ENCODE results near the gene CDH23.

DNA sequence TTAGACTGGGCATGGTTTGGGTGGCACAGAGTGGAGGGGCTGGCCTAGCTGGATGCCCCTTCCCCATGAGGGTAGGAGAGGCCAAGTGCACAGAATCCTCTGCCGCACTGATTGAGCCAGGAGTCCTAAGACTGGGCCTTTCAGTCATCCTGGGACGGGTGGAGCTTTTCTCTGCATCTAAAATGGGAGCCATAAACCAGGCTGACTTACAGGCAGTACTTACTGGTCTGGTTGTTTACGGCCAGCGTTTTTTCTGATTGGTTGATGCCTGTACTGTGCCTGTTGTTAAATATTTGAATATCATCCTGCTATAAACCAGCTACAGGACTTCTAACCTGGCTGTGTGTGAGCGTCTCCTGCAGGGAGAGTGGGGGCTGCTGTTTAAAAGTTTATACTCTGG lies 107.8 kb downstream of the CDH23 start:
- TF ChIP-seq, protein P1, sequence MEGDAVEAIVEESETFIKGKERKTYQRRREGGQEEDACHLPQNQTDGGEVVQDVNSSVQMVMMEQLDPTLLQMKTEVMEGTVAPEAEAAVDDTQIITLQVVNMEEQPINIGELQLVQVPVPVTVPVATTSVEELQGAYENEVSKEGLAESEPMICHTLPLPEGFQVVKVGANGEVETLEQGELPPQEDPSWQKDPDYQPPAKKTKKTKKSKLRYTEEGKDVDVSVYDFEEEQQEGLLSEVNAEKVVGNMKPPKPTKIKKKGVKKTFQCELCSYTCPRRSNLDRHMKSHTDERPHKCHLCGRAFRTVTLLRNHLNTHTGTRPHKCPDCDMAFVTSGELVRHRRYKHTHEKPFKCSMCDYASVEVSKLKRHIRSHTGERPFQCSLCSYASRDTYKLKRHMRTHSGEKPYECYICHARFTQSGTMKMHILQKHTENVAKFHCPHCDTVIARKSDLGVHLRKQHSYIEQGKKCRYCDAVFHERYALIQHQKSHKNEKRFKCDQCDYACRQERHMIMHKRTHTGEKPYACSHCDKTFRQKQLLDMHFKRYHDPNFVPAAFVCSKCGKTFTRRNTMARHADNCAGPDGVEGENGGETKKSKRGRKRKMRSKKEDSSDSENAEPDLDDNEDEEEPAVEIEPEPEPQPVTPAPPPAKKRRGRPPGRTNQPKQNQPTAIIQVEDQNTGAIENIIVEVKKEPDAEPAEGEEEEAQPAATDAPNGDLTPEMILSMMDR (IDR thresholded peaks at IDR 0.05; ENCODE audit: low read length): no peak
- TF ChIP-seq EZH2 (optimal IDR thresholded peaks at IDR 0.05; ENCODE audit: low read depth, low read length) (no peak), EZH2phosphoT487 (IDR thresholded peaks at IDR 0.05; ENCODE audit: low read length) (no peak)

All from MM.1S (cell line).